HEK293 (cell line): ENCODE results near the gene STARD8.

ENCODE experiments used
- CTCF ChIA-PET: fragments of 350-600 bp; formaldehyde crosslinking; extraction: SDS; loops from one replicate; lab custom pipeline; 2021; ENCODE audit warnings: antibody characterized with exemption; lab: Yijun Ruan, JAX
- POLR2A ChIA-PET: fragments of 300-600 bp; formaldehyde crosslinking; extraction: SDS; loops from one replicate; lab custom pipeline; 2020; ENCODE audit warnings: antibody characterized with exemption, inconsistent platforms; lab: Yijun Ruan, JAX
- H3K27ac ChIP-seq: fragments of 200-500 bp; sonication (Bioruptor generic); 2 replicates; pipeline ENCODE4 v1.5.1; 2014; ENCODE audit warnings: low read depth, low read length, control low read depth, inconsistent platforms; ENCODE audit errors: extremely low read depth
- H3K36me3 ChIP-seq, 2 experiments: fragments of 200-500 bp in 1 of 2; sonication (Bioruptor generic) in 1 of 2; 1 replicate in 1 of 2; 2 replicates in 1 of 2; pipeline ENCODE4 v1.5.1; 2014 to 2017; ENCODE audit warnings: inconsistent platforms in 2 of 2, low read length in 2 of 2; ENCODE audit not compliant: control insufficient read depth in 2 of 2, insufficient read depth in 1 of 2
- H3K4me1 ChIP-seq: fragments of 200-500 bp; sonication (Bioruptor generic); 2 replicates; pipeline ENCODE4 v1.5.1; 2014; ENCODE audit warnings: mild to moderate bottlenecking, low read length, inconsistent platforms; ENCODE audit not compliant: control insufficient read depth, insufficient read depth
- H3K4me3 ChIP-seq: 2 replicates; pipeline ENCODE4 v1.5.1; 2011; ENCODE audit warnings: low read depth, mild to moderate bottlenecking, control low read depth, low read length, moderate library complexity
- H3K9me3 ChIP-seq: fragments of 200-500 bp; sonication (Bioruptor generic); 2 replicates; pipeline ENCODE4 v1.5.1; 2014; ENCODE audit warnings: low read depth, low read length, inconsistent platforms; ENCODE audit not compliant: control insufficient read depth, insufficient read depth
- BCL6B ChIP-seq: fragments of 450-650 bp; formaldehyde crosslinking; IDR thresholded peaks from 2 replicates; pipeline ENCODE4 v1.5.1; 2017; ENCODE audit warnings: missing biosample characterization, missing genetic modification characterization
- KLF17 ChIP-seq: fragments of 450-650 bp; formaldehyde crosslinking; IDR thresholded peaks from 2 replicates; pipeline ENCODE4 v1.5.1; 2016; ENCODE audit warnings: missing biosample characterization, missing genetic modification characterization
- PRDM2 ChIP-seq: fragments of 450-650 bp; formaldehyde crosslinking; IDR thresholded peaks from 2 replicates; pipeline ENCODE4 v1.5.1; 2016; ENCODE audit warnings: missing biosample characterization, missing genetic modification characterization, borderline replicate concordance
- WT1 ChIP-seq: fragments of 450-650 bp; formaldehyde crosslinking; IDR thresholded peaks from 2 replicates; pipeline ENCODE4 v1.5.1; 2016; ENCODE audit warnings: missing biosample characterization, missing genetic modification characterization
- ZBTB49 ChIP-seq: fragments of 450-650 bp; formaldehyde crosslinking; IDR thresholded peaks from 2 replicates; pipeline ENCODE4 v1.5.1; 2016; ENCODE audit warnings: missing biosample characterization, missing genetic modification characterization, low read depth
- ZNF138 ChIP-seq: fragments of 450-650 bp; formaldehyde crosslinking; IDR thresholded peaks from 2 replicates; pipeline ENCODE4 v1.5.1; 2016; ENCODE audit warnings: missing biosample characterization, missing genetic modification characterization, borderline replicate concordance
- ZNF169 ChIP-seq: fragments of 450-650 bp; formaldehyde crosslinking; IDR thresholded peaks from 2 replicates; pipeline ENCODE4 v1.5.1; 2016; ENCODE audit warnings: missing biosample characterization, missing genetic modification characterization
- ZNF398 ChIP-seq: fragments of 450-650 bp; formaldehyde crosslinking; IDR thresholded peaks from 2 replicates; pipeline ENCODE4 v1.5.1; 2017; ENCODE audit warnings: missing biosample characterization, missing genetic modification characterization
- ZNF423 ChIP-seq: fragments of 450-650 bp; formaldehyde crosslinking; IDR thresholded peaks from 2 replicates; pipeline ENCODE4 v1.5.1; 2016; ENCODE audit warnings: missing biosample characterization, missing genetic modification characterization
- ZNF48 ChIP-seq: fragments of 450-650 bp; formaldehyde crosslinking; IDR thresholded peaks from 2 replicates; pipeline ENCODE4 v1.5.1; 2016; ENCODE audit warnings: missing biosample characterization, missing genetic modification characterization
- ZNF544 ChIP-seq: fragments of 450-650 bp; formaldehyde crosslinking; IDR thresholded peaks from 2 replicates; pipeline ENCODE4 v1.5.0; 2017; ENCODE audit warnings: missing biosample characterization, missing genetic modification characterization
- ZNF654 ChIP-seq: fragments of 450-650 bp; formaldehyde crosslinking; IDR thresholded peaks from 2 replicates; pipeline ENCODE4 v1.5.1; 2016; ENCODE audit warnings: low read depth, missing biosample characterization, missing genetic modification characterization

STARD8 gene

GRCh38 chrX:68631336-68631735 is 16.1 kb upstream of the STARD8 start (continued):
- no peak for TF ChIP-seq ZNF398 (tag by site-specific recombination)
- TF ChIP-seq ZNF138 (tag by site-specific recombination), result no peak
- no peak for TF ChIP-seq ZNF654 (tag by site-specific recombination)
- TF ChIP-seq ZNF423 (tag by site-specific recombination), result no peak
- no peak for TF ChIP-seq BCL6B (tag by site-specific recombination)
- TF ChIP-seq, all 188 proteins: peak for 0

GRCh38 chrX:68632491-68632890 is 15.0 kb upstream of the STARD8 start:
- Histone ChIP-seq H3K4me3 (no peak overlapping the region), H3K27ac (no peak overlapping the region), H3K9me3 (no peaks in the 10 kb centered on the region), H3K4me1 (no peaks in the 10 kb centered on the region), H3K36me3 (no peaks in the 10 kb centered on the region)
- TF ChIP-seq ZBTB49 (tag by site-specific recombination), result no peak
- TF ChIP-seq ZNF48 (tag by site-specific recombination), result no peak
- no peak for TF ChIP-seq WT1
- TF ChIP-seq KLF17 (tag by site-specific recombination), result no peak
- POLR2A ChIA-PET, result no interaction called here
- CTCF ChIA-PET, result interaction anchor here (0.6 kb wide), 1 partner anchor 1501 kb away, joined by 4 read pairs; no protein-coding TSS in a partner anchor

GRCh38 chrX:68633981-68634380 is 13.5 kb upstream of the STARD8 start:
- no peaks in the 10 kb centered on the region for H3K36me3 ChIP-seq
- TF ChIP-seq ZNF169 (tag by site-specific recombination), result no peak
- no peak for TF ChIP-seq PRDM2
- no peak for TF ChIP-seq ZNF544 (tag by site-specific recombination)
- H3K9me3 ChIP-seq, result no peaks in the 10 kb centered on the region
- no peaks in the 10 kb centered on the region for H3K4me1 ChIP-seq
- ChIA-PET CTCF (no interaction called here), POLR2A (no interaction called here)
- H3K4me3 ChIP-seq, result no peak overlapping the region
- H3K27ac ChIP-seq, result no peak overlapping the region
